Endothelial cell of umbilical vein (primary cell): ENCODE measurements around the gene TBC1D30.

Experiments used
- CTCF ChIP-seq, 2 donors: IDR thresholded peaks; 1 replicate in 1 of 2; 2 replicates in 1 of 2; pipeline ENCODE4 v1.5.1; 2011; ENCODE audit warnings: low read length in 2 of 2, mild to moderate bottlenecking in 2 of 2, moderate library complexity in 2 of 2, control low read depth in 1 of 2, inconsistent platforms in 1 of 2, low read depth in 1 of 2; ENCODE audit not compliant: insufficient read depth in 1 of 2; ENCODE audit errors: extremely low read depth in 1 of 2
- EZH2 ChIP-seq: IDR thresholded peaks from 2 replicates; pipeline ENCODE4 v1.6.1; 2012; ENCODE audit warnings: borderline replicate concordance, low read depth, mild to moderate bottlenecking, moderate library complexity, low read length, inconsistent platforms; ENCODE audit not compliant: severe bottlenecking
- JUN ChIP-seq: IDR thresholded peaks from 2 replicates; pipeline ENCODE4 v1.6.1; 2011; ENCODE audit warnings: borderline replicate concordance, low read depth; ENCODE audit not compliant: insufficient read length, insufficient read depth

GRCh38 chr12:64837427-64837826 is 13.0 kb downstream of the TBC1D30 start:
- TF ChIP-seq JUN (no peak), CTCF (IDR thresholded peaks at IDR 0.05; ENCODE audit: extremely low read depth in 1 of 2, insufficient read depth in 1 of 2, low read depth in 1 of 2, low read length in 2 of 2) (no peak), EZH2 (no peak)
